HCT116 (cell line): ENCODE results near the gene ENTR1. TPM values are rescaled to one million over a fixed set of nuclear protein-coding genes. Genes with fewer than 3 reads are reported as not detected.

ENCODE experiments used
- ATAC-seq: fragments of 200-7000 bp; cut with Tn5 transposase; 2 replicates; pipeline ENCODE4 v1.9.1; 2020; ENCODE audit warnings: mild to moderate bottlenecking, moderate library complexity
- BruUV-seq: library from RNA; stranded (reverse); fragments of 400-500 nt; replicated peaks from 2 replicates; lab custom pipeline; 2021; lab: Mats Ljungman, UMichigan
- CTCF ChIA-PET: fragments of 300-600 bp; sonication (Branson Sonifier 250); formaldehyde crosslinking; loops from one replicate; lab custom pipeline; 2021; ENCODE audit warnings: antibody characterized with exemption; lab: Charles Lee
- POLR2A ChIA-PET: fragments of 300-600, 350-600 bp; sonication (Branson Sonifier 250); formaldehyde crosslinking; loops from one replicate; lab custom pipeline; 2021; ENCODE audit warnings: antibody characterized with exemption; lab: Charles Lee
- RAD21 ChIA-PET, 2 experiments: fragments of 300-600 bp; sonication (Branson Sonifier 250); formaldehyde crosslinking; loops; one replicate each; lab custom pipeline; 2023; ENCODE audit warnings: low total read pairs in 2 of 2; ENCODE audit not compliant: uncharacterized antibody in 2 of 2, unreplicated experiment in 2 of 2, low non-redundant PET in 1 of 2; lab: Charles Lee
- DNase-seq: peaks from one replicate; pipeline ENCODE4 v3.0.0-alpha.2; 2010; ENCODE audit warnings: low read depth, low spot score
- H2AFZ ChIP-seq: fragments of 200-600 bp; shearing (Covaris generic), sonication (generic); 2 replicates; pipeline ENCODE4 v1.6.1; 2017; ENCODE audit warnings: low read depth, mixed run types, mixed read lengths, antibody characterized with exemption, low read length; ENCODE audit not compliant: poor library complexity, severe bottlenecking
- H3K27ac ChIP-seq: 2 replicates; pipeline ENCODE4 v1.5.1; 2012; ENCODE audit warnings: low read depth, low read length
- H3K27me3 ChIP-seq: fragments of 200-600 bp; sonication (generic); 2 replicates; pipeline ENCODE4 v1.6.1; 2016; ENCODE audit warnings: mixed run types, low read length, mixed read lengths; ENCODE audit not compliant: insufficient read depth
- H3K36me3 ChIP-seq, 2 experiments: fragments of 200-500 bp in 1 of 2; fragments of 200-600 bp in 1 of 2; sonication (Bioruptor generic) in 1 of 2; sonication (generic) in 1 of 2; 2 replicates each; pipeline versions ENCODE4 v1.5.1 to v1.6.1; 2014 to 2016; ENCODE audit warnings: low read length in 2 of 2, inconsistent platforms in 1 of 2, mixed read lengths in 1 of 2, mixed run types in 1 of 2; ENCODE audit not compliant: insufficient read depth in 2 of 2, control insufficient read depth in 1 of 2
- H3K4me1 ChIP-seq, 2 experiments: fragments of 200-600 bp in 1 of 2; sonication (generic) in 1 of 2; 2 replicates each; pipeline versions ENCODE4 v1.5.1 to v1.6.1; 2012 to 2017; ENCODE audit warnings: low read length in 2 of 2, inconsistent platforms in 1 of 2, mild to moderate bottlenecking in 1 of 2, mixed read lengths in 1 of 2, mixed run types in 1 of 2, moderate library complexity in 1 of 2; ENCODE audit not compliant: insufficient read depth in 2 of 2, control insufficient read depth in 1 of 2
- H3K4me2 ChIP-seq: fragments of 200-600 bp; sonication (generic); 2 replicates; pipeline ENCODE4 v1.6.1; 2017; ENCODE audit warnings: mixed run types, low read length, mixed read lengths
- H3K4me3 ChIP-seq, 2 experiments: fragments of 200-600 bp in 1 of 2; sonication (generic) in 1 of 2; replicated peaks in 1 of 2; 2 replicates each; pipeline ENCODE4 v1.5.1; 2011 to 2016; ENCODE audit warnings: low read length in 2 of 2, control low read depth in 1 of 2, low read depth in 1 of 2, mild to moderate bottlenecking in 1 of 2, mixed read lengths in 1 of 2, mixed run types in 1 of 2
- H3K79me2 ChIP-seq: fragments of 200-600 bp; sonication (generic); 2 replicates; pipeline ENCODE4 v1.6.1; 2017; ENCODE audit warnings: mild to moderate bottlenecking, mixed run types, low read length, moderate library complexity, mixed read lengths; ENCODE audit not compliant: insufficient read depth
- H3K9ac ChIP-seq: fragments of 200-600 bp; sonication (generic); 2 replicates; pipeline ENCODE4 v1.6.1; 2016; ENCODE audit warnings: low read length, mixed read lengths
- H3K9me2 ChIP-seq: fragments of 200-600 bp; sonication (generic), shearing (Covaris generic); 2 replicates; pipeline ENCODE4 v1.6.1; 2017; ENCODE audit warnings: mixed run types, mild to moderate bottlenecking, moderate library complexity; ENCODE audit not compliant: insufficient read depth
- H3K9me3 ChIP-seq, 2 experiments: fragments of 200-500 bp in 1 of 2; fragments of 200-600 bp in 1 of 2; sonication (Bioruptor generic) in 1 of 2; sonication (generic) in 1 of 2; 2 replicates each; pipeline ENCODE4 v1.6.1; 2014 to 2017; ENCODE audit warnings: low read length in 2 of 2, mixed read lengths in 2 of 2, inconsistent platforms in 1 of 2, low read depth in 1 of 2, mild to moderate bottlenecking in 1 of 2, mixed run types in 1 of 2, moderate library complexity in 1 of 2; ENCODE audit not compliant: control insufficient read depth in 1 of 2, insufficient read depth in 1 of 2
- H4K20me1 ChIP-seq: fragments of 200-600 bp; sonication (generic), shearing (Covaris generic); 2 replicates; pipeline ENCODE4 v1.6.1; 2017; ENCODE audit warnings: mixed run types, mild to moderate bottlenecking, moderate library complexity; ENCODE audit not compliant: insufficient read depth
- ATF3 ChIP-seq: IDR thresholded peaks from 2 replicates; pipeline ENCODE4 v1.6.1; 2012
- CBX3 ChIP-seq: IDR thresholded peaks from 2 replicates; pipeline ENCODE4 v1.6.1; 2012; ENCODE audit warnings: low read depth
- CEBPB ChIP-seq: IDR thresholded peaks from 2 replicates; pipeline ENCODE4 v1.6.1; 2012; ENCODE audit warnings: low read depth
- CTCF ChIP-seq, 3 experiments: fragments of 200-600 bp in 1 of 3; sonication (generic) in 1 of 3; IDR thresholded peaks in 2 of 3; conservative IDR thresholded peaks in 1 of 3; 2 replicates each; pipeline ENCODE4 v1.5.1; 2012 to 2017; ENCODE audit warnings: low read depth in 2 of 3, low read length in 2 of 3, antibody characterized with exemption in 1 of 3, borderline replicate concordance in 1 of 3, control low read depth in 1 of 3, mild to moderate bottlenecking in 1 of 3, mixed read lengths in 1 of 3, mixed run types in 1 of 3, moderate library complexity in 1 of 3; ENCODE audit not compliant: insufficient read depth in 1 of 3
- EGR1 ChIP-seq: IDR thresholded peaks from 2 replicates; pipeline ENCODE4 v1.6.1; 2012; ENCODE audit warnings: low read depth
- ELF1 ChIP-seq: IDR thresholded peaks from 2 replicates; pipeline ENCODE4 v1.6.1; 2012; ENCODE audit warnings: low read depth, borderline replicate concordance
- EZH2 ChIP-seq: fragments of 200-600 bp; sonication (generic); IDR thresholded peaks from 2 replicates; pipeline ENCODE4 v1.6.1; 2017; ENCODE audit warnings: antibody characterized with exemption, mixed run types
- EZH2phosphoT487 ChIP-seq: fragments of 200-600 bp; IDR thresholded peaks from 2 replicates; pipeline ENCODE4 v1.6.1; 2018; ENCODE audit warnings: antibody characterized with exemption, borderline replicate concordance
- JUND ChIP-seq: IDR thresholded peaks from 2 replicates; pipeline ENCODE4 v1.6.1; 2012
- POLR2AphosphoS5 ChIP-seq: IDR thresholded peaks from 2 replicates; pipeline ENCODE4 v1.6.1; 2011; ENCODE audit warnings: mild to moderate bottlenecking, low read depth, low read length, moderate library complexity
- SIN3A ChIP-seq: IDR thresholded peaks from 2 replicates; pipeline ENCODE4 v1.6.1; 2012; ENCODE audit warnings: low read depth
- SP1 ChIP-seq: IDR thresholded peaks from 2 replicates; pipeline ENCODE4 v1.6.1; 2012; ENCODE audit warnings: low read depth
- TCF7L2 ChIP-seq: IDR thresholded peaks from 2 replicates; pipeline ENCODE4 v1.7.0; 2011; ENCODE audit warnings: borderline replicate concordance, inconsistent platforms; ENCODE audit not compliant: insufficient read depth, insufficient read length; ENCODE audit errors: extremely low read depth
- ZFX ChIP-seq: fragments of 450-650 bp; IDR thresholded peaks from 2 replicates; pipeline ENCODE4 v1.6.1; 2017
- ZNF274 ChIP-seq: fragments of 200-500 bp; sonication (Bioruptor generic); IDR thresholded peaks from 2 replicates; pipeline ENCODE4 v1.6.1; 2014; ENCODE audit warnings: mild to moderate bottlenecking, low read depth, low read length, inconsistent platforms
- intact Hi-C: fragments of 100-400 bp; cut with micrococcal nuclease; formaldehyde crosslinking; loops from 2 replicates; pipeline ENCODE4 v1.10.0; 2022
- total RNA-seq: library from RNA; stranded (reverse); gene quantifications from one replicate; pipeline ENCODE4 v1.2.1, GENCODE V29; 2021; ENCODE audit not compliant: unreplicated experiment

The ENTR1 gene
- total RNA-seq, 1 experiment from 2014 or later: 119 TPM

- H3K4me2 ChIP-seq: peak overlapping the region; percentile 32
- RAD21 ChIA-PET: no interaction called here
These were observed 54.5 kb downstream of the ENTR1 start for GRCh38 chr9:136355616-136356557.

GRCh38 chr9:136354592-136355085 lies 55.8 kb downstream of the ENTR1 start:
- H3K9ac ChIP-seq: peak overlapping the region; percentile 40
- POLR2A ChIA-PET: interaction anchor here (1.0 to 1.3 kb wide), 2 partner anchors 8 to 9 kb away, joined by 4 to 5 read pairs; partner anchors contain the start of gene DNLZ
- CTCF ChIA-PET: interaction anchor here (0.5 to 1.6 kb wide), 2 partner anchors 9 to 637 kb away, joined by 4 to 5 read pairs; no protein-coding TSS in a partner anchor
- peak overlapping the region; percentile 49; the same call in 1 of the 2 replicates for H3K27ac ChIP-seq
- no TSS peak for BruUV-seq
- RAD21 ChIA-PET: no interaction called here
- peak overlapping the region; percentile 65 for H3K4me2 ChIP-seq
- DNase-seq (no peak), ATAC-seq (peak; percentile 59)
- no peaks in the 10 kb centered on the region for H4K20me1 ChIP-seq
- H3K36me3 ChIP-seq: no peaks in the 10 kb centered on the region; a peak in 1 of 4 replicates
- H3K9me2 ChIP-seq: no peaks in the 10 kb centered on the region
- intact Hi-C loops: no loop called here
- H2AFZ ChIP-seq: no peak overlapping the region
- no peaks in the 10 kb centered on the region for H3K79me2 ChIP-seq
- no peaks in the 10 kb centered on the region for H3K27me3 ChIP-seq
- H3K9me3 ChIP-seq: no peaks in the 10 kb centered on the region
- H3K4me1 ChIP-seq: peaks cover 9 to 22% of the 10 kb centered on the region in 2 experiments; a peak in 3 of 4 replicates
- peak overlapping the region in 1 of 2 experiments; percentile 20; a peak in 1 of 4 replicates for H3K4me3 ChIP-seq
- TF ChIP-seq JUND (no peak), EZH2 (no peak), ELF1 (no peak), POLR2AphosphoS5 (no peak), ZFX (no peak), ATF3 (no peak), CTCF (IDR thresholded peaks at IDR 0.05 in 2 of 3, conservative IDR thresholded peaks at IDR 0.05 in 1 of 3; ENCODE audit: borderline replicate concordance in 1 of 3, insufficient read depth in 1 of 3, low read depth in 2 of 3, low read length in 2 of 3) (no peak), CEBPB (no peak), EZH2phosphoT487 (no peak), SIN3A (no peak), SP1 (no peak), EGR1 (no peak), CBX3 (no peak), TCF7L2 (no peak)

More at GRCh38 chr9:136355616-136356557, 54.5 kb downstream of the ENTR1 start:
- TF ChIP-seq ELF1 (no peak), JUND (no peak), ATF3 (no peak), EGR1 (no peak), ZNF274 (no peak)
- Histone ChIP-seq H3K9me3 (no peaks in the 10 kb centered on the region), H4K20me1 (no peaks in the 10 kb centered on the region), H3K36me3 (no peaks in the 10 kb centered on the region; a peak in 1 of 4 replicates), H3K27me3 (no peaks in the 10 kb centered on the region), H3K79me2 (no peaks in the 10 kb centered on the region), H2AFZ (no peak overlapping the region), H3K9ac (no peak overlapping the region), H3K4me3 (no peak overlapping the region), H3K4me1 (peaks cover 9 to 22% of the 10 kb centered on the region in 2 experiments; a peak in 3 of 4 replicates), H3K9me2 (no peaks in the 10 kb centered on the region), H3K27ac (no peak overlapping the region)
- DNase-seq: no peak
- CTCF ChIA-PET: no interaction called here
- POLR2A ChIA-PET: no interaction called here
- no TSS peak for BruUV-seq
- ATAC-seq: no peak
- intact Hi-C loops: no loop called here
